Measurements from ENCODE around the gene RHOJ. TPM values are rescaled to one million over a fixed set of nuclear protein-coding genes. Genes with fewer than 3 reads are reported as not detected.

RHOJ gene
- total RNA-seq, 1 donor from 2014 or later, result 39.2 TPM

- Mint-ChIP-seq H3K9me3 (ENCODE audit: low read depth) (no peaks in the 10 kb centered on the region), H3K4me1 (ENCODE audit: low read depth) (no peaks in the 10 kb centered on the region), H3K4me3 (ENCODE audit: unreplicated experiment) (no peak overlapping the region), H3K27ac (ENCODE audit: unreplicated experiment) (no peak overlapping the region), H3K36me3 (ENCODE audit: low read depth) (peaks cover 13% of the 10 kb centered on the region), H3K27me3 (ENCODE audit: low read depth) (no peaks in the 10 kb centered on the region)
- no peak for TF ChIP-seq CTCF (IDR thresholded peaks at IDR 0.05)
- no peak for DNase-seq (ENCODE audit: low spot score)
These were observed 81.8 kb downstream of the RHOJ start for GRCh38 chr14:63286071-63286470.

- DNase-seq (ENCODE audit: low spot score), result no peak
- Mint-ChIP-seq H3K27ac (ENCODE audit: unreplicated experiment) (no peak overlapping the region), H3K27me3 (ENCODE audit: low read depth) (no peaks in the 10 kb centered on the region), H3K4me3 (ENCODE audit: unreplicated experiment) (no peak overlapping the region), H3K4me1 (ENCODE audit: low read depth) (no peaks in the 10 kb centered on the region), H3K9me3 (ENCODE audit: low read depth) (no peaks in the 10 kb centered on the region), H3K36me3 (ENCODE audit: low read depth) (peaks cover 30% of the 10 kb centered on the region)
- no peak for TF ChIP-seq CTCF (IDR thresholded peaks at IDR 0.05)
These were observed 83.6 kb downstream of the RHOJ start for GRCh38 chr14:63287666-63288483.

GRCh38 chr14:63288853-63289252 is 84.6 kb downstream of the RHOJ start:
- Mint-ChIP-seq H3K4me1 (ENCODE audit: low read depth) (no peaks in the 10 kb centered on the region), H3K36me3 (ENCODE audit: low read depth) (peaks cover 37% of the 10 kb centered on the region), H3K9me3 (ENCODE audit: low read depth) (no peaks in the 10 kb centered on the region), H3K27ac (ENCODE audit: unreplicated experiment) (no peak overlapping the region), H3K27me3 (ENCODE audit: low read depth) (no peaks in the 10 kb centered on the region), H3K4me3 (ENCODE audit: unreplicated experiment) (no peak overlapping the region)
- DNase-seq (ENCODE audit: low spot score), result no peak
- TF ChIP-seq CTCF (IDR thresholded peaks at IDR 0.05), result no peak

GRCh38 chr14:63290741-63291430 is 86.6 kb downstream of the RHOJ start:
- Mint-ChIP-seq H3K4me3 (ENCODE audit: unreplicated experiment) (no peak overlapping the region), H3K9me3 (ENCODE audit: low read depth) (peaks cover 11% of the 10 kb centered on the region), H3K36me3 (ENCODE audit: low read depth) (peaks cover 40% of the 10 kb centered on the region), H3K27me3 (ENCODE audit: low read depth) (no peaks in the 10 kb centered on the region), H3K27ac (ENCODE audit: unreplicated experiment) (no peak overlapping the region), H3K4me1 (ENCODE audit: low read depth) (peaks cover 9% of the 10 kb centered on the region)
- TF ChIP-seq CTCF (IDR thresholded peaks at IDR 0.05), result no peak
- DNase-seq (ENCODE audit: low spot score), result no peak

GRCh38 chr14:63292805-63293204 is 88.6 kb downstream of the RHOJ start:
- no peak for DNase-seq (ENCODE audit: low spot score)
- H3K36me3 Mint-ChIP-seq (ENCODE audit: low read depth), result peaks cover 40% of the 10 kb centered on the region
- no peak for TF ChIP-seq CTCF (IDR thresholded peaks at IDR 0.05)
- H3K27ac Mint-ChIP-seq (ENCODE audit: unreplicated experiment), result no peak overlapping the region
- peaks cover 11% of the 10 kb centered on the region for H3K9me3 Mint-ChIP-seq (ENCODE audit: low read depth)
- H3K27me3 Mint-ChIP-seq (ENCODE audit: low read depth), result no peaks in the 10 kb centered on the region
- H3K4me3 Mint-ChIP-seq (ENCODE audit: unreplicated experiment), result no peak overlapping the region
- peaks cover 15% of the 10 kb centered on the region for H3K4me1 Mint-ChIP-seq (ENCODE audit: low read depth)
